H1 (cell line): ENCODE results near the gene PITPNM1. TPM values are rescaled to one million over a fixed set of nuclear protein-coding genes. Genes with fewer than 3 reads are reported as not detected.

Source experiments
- NANOG ChIP-seq: IDR thresholded peaks from 2 replicates; pipeline ENCODE4 v1.6.1; 2011; ENCODE audit warnings: low read length, low read depth, mild to moderate bottlenecking, inconsistent platforms; ENCODE audit not compliant: insufficient read depth, poor library complexity, severe bottlenecking
- polyA plus RNA-seq, 7 experiments: library from polyadenylated mRNA; depleted of rRNA in 3 of 7; stranded (reverse) in 5 of 7; unstranded in 2 of 7; fragments of >200 nt in 5 of 7; fragments of 200-250 nt in 2 of 7; gene quantifications; 1 replicate in 5 of 7; 2 replicates in 1 of 7; 4 replicates in 1 of 7; pipeline versions ENCODE4 v1.2.1 to v1.2.3, GENCODE V29; 2011 to 2013; ENCODE audit warnings: missing spikeins in 2 of 7, mixed read lengths in 2 of 7
- total RNA-seq: library from RNA; stranded (reverse); fragmentation: NEBNext Ultra II Directional; extraction: Animal tissue kit (Norgen Biotek cat#: 25700); gene quantifications from 2 replicates; pipeline ENCODE4 v1.2.1, GENCODE V29; 2021

PITPNM1 gene
- total and polyA plus RNA-seq, 2 of the 8 experiments (the other 6 are each of a cell fraction or from before 2014, with no cell fraction given), result 27.2 to 52.7 TPM

DNA sequence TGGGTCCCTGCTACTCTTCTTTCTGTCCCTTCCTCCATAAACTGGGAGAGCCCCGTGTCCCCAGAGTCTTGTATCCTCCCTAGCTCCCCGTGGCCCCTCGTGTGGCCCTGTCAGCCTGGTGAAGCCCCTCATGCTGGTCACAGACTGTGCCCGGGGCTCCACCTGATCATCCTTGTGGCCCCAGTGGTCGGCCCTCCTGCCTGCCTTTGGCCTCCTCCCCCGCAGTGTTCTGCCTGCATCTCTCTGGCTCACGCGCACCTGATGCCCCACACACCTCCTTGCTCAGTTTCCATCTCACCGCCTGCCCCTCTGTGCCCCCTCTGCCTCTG lies 19.3 kb upstream of the PITPNM1 start (continued):
- no peak for TF ChIP-seq NANOG
